ENCODE measurements around the gene UBC. TPM values are rescaled to one million over a fixed set of nuclear protein-coding genes. Genes with fewer than 3 reads are reported as not detected.
A peak's percentile ranks its signal among the peaks of the same experiment; 100 is the strongest.
"Not testable (repeated sequence)": the region's sequence is repeated elsewhere in the genome, so short reads cannot be mapped to it uniquely, and the experiment has no call there.

The UBC gene
- total RNA-seq, 1 experiment from 2014 or later: 1,479 TPM

- peak; percentile 64 for DNase-seq (ENCODE audit: low read depth)
Measured at GRCh38 chr12:124915239-124916236, 1.1 kb upstream of the UBC start.

- DNase-seq (ENCODE audit: low read depth): peak; percentile 70
Measured at GRCh38 chr12:124913474-124914391, 717 bp downstream of the UBC start.

GRCh38 chr12:124912529-124913287 lies 1.7 kb downstream of the UBC start:
- DNase-seq (ENCODE audit: low read depth): not testable (repeated sequence)

- DNase-seq (ENCODE audit: low read depth): not testable (repeated sequence)
Measured at GRCh38 chr12:124911521-124911920, 2.9 kb downstream of the UBC start.

- DNase-seq (ENCODE audit: low read depth): no peak
Measured at GRCh38 chr12:124910561-124911478, 3.6 kb downstream of the UBC start.

GRCh38 chr12:124909831-124910560 lies 4.5 kb downstream of the UBC start:
- no peak for DNase-seq (ENCODE audit: low read depth)

- peak; percentile 88 for DNase-seq (ENCODE audit: low read depth)
Measured at GRCh38 chr12:124906606-124907261, 7.7 kb downstream of the UBC start.

- peak; percentile 92 for DNase-seq (ENCODE audit: low read depth)
Measured at GRCh38 chr12:124904306-124905098, 9.9 kb downstream of the UBC start.

GRCh38 chr12:124902916-124903315 lies 11.5 kb downstream of the UBC start:
- DNase-seq (ENCODE audit: low read depth): no peak

GRCh38 chr12:124901003-124901402 lies 13.4 kb downstream of the UBC start:
- no peak for DNase-seq (ENCODE audit: low read depth)

- DNase-seq (ENCODE audit: low read depth): not testable (repeated sequence)
Measured at GRCh38 chr12:124900345-124900795, 14.1 kb downstream of the UBC start.

GRCh38 chr12:124898923-124899294 lies 15.5 kb downstream of the UBC start:
- DNase-seq (ENCODE audit: low read depth): no peak

- DNase-seq (ENCODE audit: low read depth): no peak
Measured at GRCh38 chr12:124898200-124898922, 16.1 kb downstream of the UBC start.

GRCh38 chr12:124896461-124896860 lies 18.0 kb downstream of the UBC start:
- no peak for DNase-seq (ENCODE audit: low read depth)

GRCh38 chr12:124893792-124894516 lies 20.5 kb downstream of the UBC start:
- DNase-seq (ENCODE audit: low read depth): no peak

- DNase-seq (ENCODE audit: low read depth): no peak
Measured at GRCh38 chr12:124888260-124888659, 26.2 kb downstream of the UBC start.

GRCh38 chr12:124887766-124888165 lies 26.7 kb downstream of the UBC start:
- not testable (repeated sequence) for DNase-seq (ENCODE audit: low read depth)

Data from LHCN-M2 (cell line).